Measurements from ENCODE around the gene TXNL4A. TPM values are rescaled to one million over a fixed set of nuclear protein-coding genes. Genes with fewer than 3 reads are reported as not detected.

TXNL4A gene
- total RNA-seq, 1 experiment from 2014 or later = 178 TPM

- peaks cover 43 to 76% of the 10 kb centered on the region in 2 experiments for H3K4me1 ChIP-seq (ENCODE audit: control insufficient read depth in 1 of 2, insufficient read depth in 2 of 2, low read length in 2 of 2)
- BruUV-seq (replicated peaks) = no TSS peak
- peaks cover 41% of the 10 kb centered on the region for H3K79me2 ChIP-seq (ENCODE audit: insufficient read depth, low read length)
Observed at GRCh38 chr18:79964330-79965118, 23.8 kb downstream of the TXNL4A start, which contains the start of gene HSBP1L1. HSBP1L1 (plus strand) TSS chr18:79964643; CDS start chr18:79964736, 93 bp downstream.

More at GRCh38 chr18:79964330-79965118, 23.8 kb downstream of the TXNL4A start, which contains the start of gene HSBP1L1:
- no peaks in the 10 kb centered on the region for H3K9me3 ChIP-seq (ENCODE audit: control insufficient read depth in 1 of 2, insufficient read depth in 1 of 2, low read depth in 1 of 2, low read length in 2 of 2)
- peak within 1 kb of the TSS; percentile 92 for H3K9ac ChIP-seq (ENCODE audit: low read length)
- POLR2A ChIA-PET = interaction anchor here (0.6 to 1.4 kb wide), 4 partner anchors 13 to 43 kb away, joined by 3 to 7 read pairs (median 5); partner anchors contain the start of gene SLC66A2
- H3K4me3 ChIP-seq (replicated peaks in 1 of 2; ENCODE audit: low read depth in 1 of 2, low read length in 2 of 2) = peak within 1 kb of the TSS; percentile 76 to 83
- H3K4me2 ChIP-seq (ENCODE audit: low read length) = peak within 1 kb of the TSS; percentile 86
- DNase-seq (ENCODE audit: low read depth, low spot score) (peak; percentile 48), ATAC-seq (peak; percentile 85)
- H3K27ac ChIP-seq (ENCODE audit: low read depth, low read length) = peak within 1 kb of the TSS; percentile 90
- 0 out of 4 replicates have a peak, but pooled peaks cover 0 to 3% of the 10 kb centered on the region in 2 experiments for H3K36me3 ChIP-seq (ENCODE audit: control insufficient read depth in 1 of 2, insufficient read depth in 2 of 2, low read length in 2 of 2)
- intact Hi-C loops (cut with micrococcal nuclease) = loop anchor here (2.0 to 5.0 kb wide), 2 partner anchors 286 to 587 kb away; partner anchors contain the start of gene CTDP1
- RAD21 ChIA-PET (ENCODE audit: low non-redundant PET in 1 of 2, low total read pairs in 2 of 2, uncharacterized antibody in 2 of 2, unreplicated experiment in 2 of 2) = no interaction called here
- H4K20me1 ChIP-seq (ENCODE audit: insufficient read depth) = no peaks in the 10 kb centered on the region
- H2AFZ ChIP-seq (ENCODE audit: low read depth, low read length, poor library complexity, severe bottlenecking) = no peak within 1 kb of the TSS
- TF ChIP-seq ZBTB33 (IDR thresholded peaks at IDR 0.05; ENCODE audit: extremely low read depth, insufficient replicate concordance, low read length) (no peak), YY1 (IDR thresholded peaks at IDR 0.05; ENCODE audit: extremely low read depth, insufficient replicate concordance, low read depth, low read length) (peak; percentile 26), POLR2AphosphoS5 (IDR thresholded peaks at IDR 0.05; ENCODE audit: low read depth, low read length) (peak; percentile 74), ZFX (IDR thresholded peaks at IDR 0.05) (peak; percentile 42), EGR1 (IDR thresholded peaks at IDR 0.05; ENCODE audit: low read depth) (no peak), CTCF (IDR thresholded peaks at IDR 0.05 in 2 of 3, conservative IDR thresholded peaks at IDR 0.05 in 1 of 3; ENCODE audit: borderline replicate concordance in 1 of 3, insufficient read depth in 1 of 3, low read depth in 2 of 3, low read length in 2 of 3) (peak in 2 of 3 experiments; percentile 19 to 22; a peak in 1 of 6 replicates)
- H3K9me2 ChIP-seq (ENCODE audit: insufficient read depth) = no peaks in the 10 kb centered on the region
- CTCF ChIA-PET = no interaction called here
- H3K27me3 ChIP-seq (ENCODE audit: insufficient read depth, low read length) = no peaks in the 10 kb centered on the region
